Immature natural killer cell (primary cell): ENCODE results near the gene NKAIN1. TPM values are rescaled to one million over a fixed set of nuclear protein-coding genes. Genes with fewer than 3 reads are reported as not detected.
"Not testable (repeated sequence)": the region's sequence is repeated elsewhere in the genome, so short reads cannot be mapped to it uniquely, and the experiment has no call there.

ENCODE experiments used
- DNase-seq, 3 donors: peaks; one replicate each; pipeline ENCODE4 v3.0.0; 2022; ENCODE audit warnings: mixed read lengths in 1 of 3
- H3K27ac Mint-ChIP-seq, 6 donors: one replicate each; pipeline ENCODE4 v1.8.0; 2020; ENCODE audit warnings: mixed read lengths in 6 of 6, mild to moderate bottlenecking in 5 of 6, inconsistent platforms in 4 of 6, moderate library complexity in 3 of 6
- H3K27me3 Mint-ChIP-seq, 3 donors: one replicate each; pipeline ENCODE4 v1.8.0; 2020 to 2021; ENCODE audit warnings: low read depth in 3 of 3, mild to moderate bottlenecking in 3 of 3, mixed read lengths in 3 of 3, moderate library complexity in 3 of 3, inconsistent platforms in 1 of 3
- H3K36me3 Mint-ChIP-seq, 3 donors: one replicate each; pipeline ENCODE4 v1.8.0; 2020; ENCODE audit warnings: mixed read lengths in 3 of 3, inconsistent platforms in 2 of 3, mild to moderate bottlenecking in 2 of 3
- H3K4me1 Mint-ChIP-seq, 2 donors: one replicate each; pipeline ENCODE4 v1.8.0; 2020; ENCODE audit warnings: inconsistent platforms in 2 of 2, mild to moderate bottlenecking in 2 of 2, mixed read lengths in 2 of 2, moderate library complexity in 1 of 2
- H3K4me3 Mint-ChIP-seq, 5 donors: one replicate each; pipeline ENCODE4 v1.8.0; 2020; ENCODE audit warnings: mild to moderate bottlenecking in 5 of 5, mixed read lengths in 5 of 5, inconsistent platforms in 3 of 5, moderate library complexity in 3 of 5
- H3K9me3 Mint-ChIP-seq, 6 donors: one replicate each; pipeline ENCODE4 v1.8.0; 2020; ENCODE audit warnings: mild to moderate bottlenecking in 6 of 6, mixed read lengths in 6 of 6, inconsistent platforms in 4 of 6, moderate library complexity in 3 of 6
- polyA plus RNA-seq, 3 donors: library from polyadenylated mRNA; unstranded; fragments of 300-500 nt; fragmentation: Illumina TruSeq; gene quantifications; one replicate each; pipeline ENCODE4 v1.2.3, GENCODE V29; 2021

Gene NKAIN1
- polyA plus RNA-seq, 3 donors from 2014 or later: 0.35 TPM; not detected in 2

GRCh38 chr1:31199949-31200348 lies 39.7 kb downstream of the NKAIN1 start:
- H3K36me3 Mint-ChIP-seq: no peaks in the 10 kb centered on the region
- no peak for DNase-seq
- H3K4me1 Mint-ChIP-seq: no peaks in the 10 kb centered on the region
- peaks cover 0 to 6% (median 2%) of the 10 kb centered on the region in 3 donors for H3K27me3 Mint-ChIP-seq
- H3K4me3 Mint-ChIP-seq: no peak overlapping the region
- H3K27ac Mint-ChIP-seq: no peak overlapping the region
- H3K9me3 Mint-ChIP-seq: no peaks in the 10 kb centered on the region

GRCh38 chr1:31199236-31199790 lies 40.4 kb downstream of the NKAIN1 start:
- H3K36me3 Mint-ChIP-seq: no peaks in the 10 kb centered on the region

DNA sequence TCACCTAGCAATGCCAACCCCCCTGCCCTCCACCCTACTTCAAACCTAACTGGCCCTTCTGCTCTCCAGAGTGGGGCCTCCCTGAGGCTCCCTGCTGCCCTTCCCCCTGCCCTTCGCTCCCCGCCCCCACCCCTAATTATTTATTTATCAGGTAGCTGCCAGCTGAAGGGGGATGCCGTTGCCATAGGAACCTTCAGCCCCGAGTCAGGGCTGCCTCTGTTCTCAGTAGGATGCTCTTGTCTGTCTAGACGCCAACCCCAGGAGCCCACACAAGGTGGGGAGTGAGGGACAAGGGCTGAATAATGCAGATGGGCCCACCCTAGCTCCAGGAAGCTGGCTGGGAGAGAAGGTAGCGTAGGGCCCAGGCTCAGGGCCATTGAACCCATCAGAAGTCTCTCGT lies 41.1 kb downstream of the NKAIN1 start:
- Mint-ChIP-seq H3K36me3 (no peaks in the 10 kb centered on the region), H3K4me1 (no peaks in the 10 kb centered on the region), H3K9me3 (no peaks in the 10 kb centered on the region), H3K27ac (no peak overlapping the region), H3K27me3 (peaks cover 2 to 6% (median 3%) of the 10 kb centered on the region in 3 donors), H3K4me3 (no peak overlapping the region)
- no peak for DNase-seq

More at GRCh38 chr1:31199236-31199790, 40.4 kb downstream of the NKAIN1 start:
- peaks cover 0 to 6% (median 2%) of the 10 kb centered on the region in 3 donors for H3K27me3 Mint-ChIP-seq
- H3K4me1 Mint-ChIP-seq: no peaks in the 10 kb centered on the region
- no peak for DNase-seq
- H3K4me3 Mint-ChIP-seq: no peak overlapping the region
- H3K9me3 Mint-ChIP-seq: no peaks in the 10 kb centered on the region
- H3K27ac Mint-ChIP-seq: no peak overlapping the region

GRCh38 chr1:31198150-31198549 lies 41.5 kb downstream of the NKAIN1 start:
- H3K4me1 Mint-ChIP-seq: no peaks in the 10 kb centered on the region
- peaks cover 2 to 6% (median 3%) of the 10 kb centered on the region in 3 donors for H3K27me3 Mint-ChIP-seq
- no peaks in the 10 kb centered on the region for H3K9me3 Mint-ChIP-seq
- no peak overlapping the region for H3K4me3 Mint-ChIP-seq
- no peak overlapping the region for H3K27ac Mint-ChIP-seq
- H3K36me3 Mint-ChIP-seq: no peaks in the 10 kb centered on the region
- no peak for DNase-seq

- DNase-seq: no peak
- Mint-ChIP-seq H3K27me3 (peaks cover 2 to 6% (median 3%) of the 10 kb centered on the region in 3 donors), H3K4me3 (no peak overlapping the region), H3K9me3 (no peaks in the 10 kb centered on the region), H3K4me1 (no peaks in the 10 kb centered on the region), H3K27ac (no peak overlapping the region), H3K36me3 (no peaks in the 10 kb centered on the region)
Observed at GRCh38 chr1:31196685-31197084, 43.0 kb downstream of the NKAIN1 start.

DNA sequence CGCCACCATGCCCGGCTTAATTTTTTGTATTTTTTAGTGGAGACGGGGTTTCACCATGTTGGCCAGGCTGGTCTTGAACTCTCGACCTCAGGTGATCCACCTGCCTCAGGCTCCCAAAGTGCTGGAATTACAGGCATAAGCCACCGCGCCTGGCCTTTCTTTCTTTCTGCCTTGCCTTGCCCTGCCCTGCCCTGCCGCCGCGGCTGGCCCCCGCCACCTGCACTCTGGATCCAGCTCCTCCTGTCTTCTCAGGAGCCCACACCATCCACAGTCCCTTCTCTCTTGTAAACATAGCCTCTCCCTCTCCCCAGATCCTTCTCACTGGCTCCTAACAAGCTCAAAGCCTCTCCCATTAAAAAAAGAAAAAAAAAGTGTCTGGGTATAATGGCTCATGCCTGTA lies 44.4 kb downstream of the NKAIN1 start:
- H3K27me3 Mint-ChIP-seq, H3K4me1 Mint-ChIP-seq, H3K9me3 Mint-ChIP-seq, H3K36me3 Mint-ChIP-seq, H3K27ac Mint-ChIP-seq, DNase-seq, H3K4me3 Mint-ChIP-seq: not testable (repeated sequence)

DNA sequence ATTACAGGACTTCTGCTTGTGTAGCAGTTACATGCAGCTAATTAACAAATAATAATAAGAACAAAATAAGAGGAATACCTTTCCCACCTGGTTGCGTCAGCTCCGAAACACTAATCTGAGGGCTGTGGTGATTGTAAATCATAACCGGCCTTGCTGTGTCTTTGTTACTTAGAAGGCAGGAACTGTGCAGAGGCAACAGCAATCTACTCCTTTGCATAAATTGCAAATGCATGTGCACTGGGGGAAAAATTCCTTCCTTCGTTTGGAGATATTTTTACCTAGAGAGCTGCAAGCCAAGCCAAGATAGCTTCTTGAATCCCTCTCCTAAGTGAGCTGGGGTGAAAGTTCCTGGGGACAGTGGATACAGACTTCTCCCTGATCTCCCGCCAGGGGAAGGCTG lies 46.0 kb downstream of the NKAIN1 start:
- no peak for DNase-seq
- Mint-ChIP-seq H3K9me3 (no peaks in the 10 kb centered on the region), H3K27me3 (peaks cover 0 to 3% (median 2%) of the 10 kb centered on the region in 3 donors), H3K36me3 (no peaks in the 10 kb centered on the region), H3K27ac (no peak overlapping the region), H3K4me3 (no peak overlapping the region), H3K4me1 (no peaks in the 10 kb centered on the region)

- H3K9me3 Mint-ChIP-seq: no peaks in the 10 kb centered on the region
- peaks cover 0 to 6% (median 4%) of the 10 kb centered on the region in 3 donors for H3K27me3 Mint-ChIP-seq
- no peak overlapping the region for H3K4me3 Mint-ChIP-seq
- H3K27ac Mint-ChIP-seq: no peak overlapping the region
- no peaks in the 10 kb centered on the region for H3K4me1 Mint-ChIP-seq
- H3K36me3 Mint-ChIP-seq: no peaks in the 10 kb centered on the region
- no peak for DNase-seq
Observed at GRCh38 chr1:31191281-31191680, 48.4 kb downstream of the NKAIN1 start.

DNA sequence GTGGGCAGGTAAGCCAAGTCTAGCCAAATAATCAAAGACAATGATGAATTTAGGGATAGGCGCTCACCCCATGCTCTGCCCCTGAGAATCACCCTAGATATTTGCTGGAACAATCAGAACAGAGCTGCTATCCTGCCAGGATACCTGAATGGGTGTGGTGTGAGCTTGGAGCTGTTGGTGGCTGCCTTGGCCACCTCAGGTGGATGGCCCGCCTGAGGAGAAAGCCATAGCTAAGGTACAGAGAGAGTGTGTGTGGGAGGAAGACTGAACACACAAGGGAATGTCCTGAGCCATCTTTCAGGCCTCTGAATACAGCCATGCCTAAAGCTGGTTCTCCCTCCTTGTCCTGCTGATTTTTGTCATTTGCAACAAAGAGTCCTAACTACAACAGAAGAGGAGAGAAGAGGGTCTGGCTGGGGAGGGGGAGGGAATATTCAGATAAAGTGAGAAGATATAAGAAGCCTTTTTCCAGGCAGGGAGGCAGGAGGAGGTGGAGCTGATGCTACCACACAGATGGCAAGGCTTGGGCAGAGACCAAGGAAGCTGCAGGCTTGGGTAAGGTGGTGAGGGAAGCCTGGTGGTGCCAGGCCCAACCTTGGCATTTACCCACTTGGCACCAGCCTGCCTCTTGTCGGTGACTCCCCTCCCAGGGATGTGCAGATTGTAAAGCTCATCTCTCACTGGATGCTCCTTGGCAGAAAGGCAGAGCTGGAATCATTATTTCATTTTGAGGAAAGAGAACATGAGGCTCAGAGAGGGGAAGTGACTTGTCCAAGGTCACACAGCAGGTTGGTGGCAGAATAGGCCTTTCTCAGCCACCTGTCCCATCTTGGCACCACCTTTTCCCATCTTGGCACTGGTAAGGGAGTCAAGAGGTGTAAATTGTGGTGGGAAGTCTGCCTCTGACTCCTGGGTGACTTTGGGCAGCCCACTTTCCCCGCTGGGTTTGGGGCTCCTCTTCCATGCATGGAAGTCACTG lies 49.7 kb downstream of the NKAIN1 start:
- no peak overlapping the region for H3K27ac Mint-ChIP-seq
- H3K4me1 Mint-ChIP-seq: no peaks in the 10 kb centered on the region
- no peaks in the 10 kb centered on the region for H3K9me3 Mint-ChIP-seq
- no peak for DNase-seq
- H3K4me3 Mint-ChIP-seq: no peak overlapping the region
- H3K36me3 Mint-ChIP-seq: no peaks in the 10 kb centered on the region
- peaks cover 0 to 6% (median 6%) of the 10 kb centered on the region in 3 donors for H3K27me3 Mint-ChIP-seq

DNA sequence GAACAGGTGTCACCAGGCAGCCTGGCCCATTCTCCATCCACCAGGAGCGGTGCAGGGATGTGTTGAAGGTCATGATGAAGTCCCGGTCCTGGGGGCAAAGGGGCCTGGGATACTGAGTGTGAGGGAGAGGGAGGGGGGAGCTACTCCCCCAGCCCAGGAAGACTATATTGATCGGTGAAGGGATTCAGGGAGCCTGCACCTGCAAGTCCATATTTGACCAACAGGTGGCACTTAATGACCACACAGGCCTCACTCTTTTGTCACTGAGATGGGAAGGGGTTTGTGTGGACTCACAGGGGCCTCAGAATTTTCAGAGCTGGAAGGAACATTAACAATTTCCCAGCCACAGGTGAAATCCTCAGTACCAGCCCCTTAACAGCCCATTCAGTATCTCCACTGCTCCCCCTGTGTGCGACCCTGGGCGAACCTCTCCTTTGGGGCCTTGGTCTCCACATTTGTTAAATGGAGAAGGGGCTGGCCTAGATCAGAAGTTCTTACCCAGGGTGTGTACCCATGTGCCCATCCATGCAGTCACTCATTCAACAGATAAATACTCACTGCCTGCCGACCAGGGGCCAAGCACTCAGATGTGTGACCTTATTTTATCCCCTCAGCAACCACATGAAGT lies 55.6 kb downstream of the NKAIN1 start:
- peak in 2 of 3 donors; percentile 12 to 27 for DNase-seq
- no peaks in the 10 kb centered on the region for H3K9me3 Mint-ChIP-seq
- H3K27me3 Mint-ChIP-seq: peaks cover 5 to 13% (median 9%) of the 10 kb centered on the region in 3 donors
- no peaks in the 10 kb centered on the region for H3K36me3 Mint-ChIP-seq
- H3K4me1 Mint-ChIP-seq: peaks cover 6 to 12% of the 10 kb centered on the region in 2 donors
- no peak overlapping the region for H3K4me3 Mint-ChIP-seq
- H3K27ac Mint-ChIP-seq: no peak overlapping the region

GRCh38 chr1:31183126-31183525 lies 56.6 kb downstream of the NKAIN1 start:
- Mint-ChIP-seq H3K4me1 (peaks cover 6 to 12% of the 10 kb centered on the region in 2 donors), H3K9me3 (no peaks in the 10 kb centered on the region), H3K4me3 (peak overlapping the region in 1 of 5 donors; percentile 38), H3K27ac (no peak overlapping the region), H3K27me3 (peaks cover 5 to 13% (median 12%) of the 10 kb centered on the region in 3 donors), H3K36me3 (no peaks in the 10 kb centered on the region)
- DNase-seq: no peak

GRCh38 chr1:31182352-31182751 lies 57.3 kb downstream of the NKAIN1 start:
- peaks cover 6 to 12% of the 10 kb centered on the region in 2 donors for H3K4me1 Mint-ChIP-seq
- peak; percentile 12 to 46 (median 27) for DNase-seq
- H3K9me3 Mint-ChIP-seq: no peaks in the 10 kb centered on the region
- peaks cover 4 to 15% (median 14%) of the 10 kb centered on the region in 3 donors for H3K27me3 Mint-ChIP-seq
- no peak overlapping the region for H3K27ac Mint-ChIP-seq
- no peaks in the 10 kb centered on the region for H3K36me3 Mint-ChIP-seq
- H3K4me3 Mint-ChIP-seq: peak overlapping the region in 1 of 5 donors; percentile 18

DNA sequence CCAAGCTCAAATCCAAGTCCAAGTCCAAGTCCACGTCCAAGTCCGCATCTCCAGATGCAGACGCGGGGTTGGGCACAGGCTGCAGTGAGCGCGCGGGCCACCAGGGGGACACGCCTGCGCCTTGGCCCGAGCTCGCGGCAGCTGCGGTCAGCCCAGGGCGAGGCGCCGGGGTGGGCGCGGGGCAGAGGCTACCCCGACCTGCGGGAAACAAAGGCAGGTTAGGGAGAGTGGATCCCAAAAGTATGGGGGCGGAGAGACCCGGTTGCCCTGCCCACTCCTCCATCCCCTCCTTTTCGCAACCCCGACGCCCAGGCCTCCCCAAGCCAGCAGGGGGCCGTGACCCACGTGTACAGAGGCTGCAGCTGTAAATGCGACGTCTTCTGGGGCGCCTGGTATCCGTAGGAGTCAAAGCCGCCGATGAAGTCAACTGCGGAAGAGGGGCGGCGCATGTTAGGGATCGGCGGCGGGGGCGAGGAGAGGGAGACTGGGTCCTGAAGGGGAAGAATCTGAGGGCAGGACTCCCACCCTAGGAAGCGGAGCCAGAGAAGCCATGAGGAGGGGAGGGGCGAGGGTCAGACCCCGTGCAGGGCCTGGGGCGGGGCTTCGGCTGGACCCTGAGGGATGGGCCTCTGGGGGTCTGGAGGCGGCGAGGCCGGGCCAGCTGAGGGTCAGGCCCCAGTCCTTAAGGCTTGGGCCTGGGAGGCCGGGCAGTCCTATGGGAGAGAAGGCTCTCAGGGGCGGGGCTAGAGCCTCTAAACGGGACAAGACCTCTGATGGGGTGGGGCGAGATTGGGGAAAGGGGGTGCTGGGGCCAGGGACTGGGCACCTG lies 58.0 kb downstream of the NKAIN1 start:
- Mint-ChIP-seq H3K27me3 (peaks cover 4 to 14% (median 10%) of the 10 kb centered on the region in 3 donors), H3K36me3 (no peaks in the 10 kb centered on the region), H3K4me3 (peak overlapping the region in 3 of 5 donors; percentile 27 to 52 (median 51)), H3K27ac (no peak overlapping the region), H3K4me1 (peaks cover 6 to 12% of the 10 kb centered on the region in 2 donors), H3K9me3 (no peaks in the 10 kb centered on the region)
- peak; percentile 21 to 24 (median 23) for DNase-seq
